ENCODE results near the gene HDAC4. TPM values are rescaled to one million over a fixed set of nuclear protein-coding genes. Genes with fewer than 3 reads are reported as not detected.

HDAC4 gene
- total and polyA plus RNA-seq, 2 of the 8 experiments (the other 6 are each of a cell fraction or from before 2014, with no cell fraction given) = 15.4 to 31.5 TPM

GRCh38 chr2:239355139-239355538, 45.7 kb downstream of the HDAC4 start:
- H3K79me2 ChIP-seq (ENCODE audit: control insufficient read depth in 1 of 2, insufficient read depth in 2 of 2, low read length in 2 of 2) = peaks cover 0 to 76% of the 10 kb centered on the region in 2 experiments; a peak in 3 of 4 replicates
- DNase-seq (ENCODE audit: low read depth in 1 of 2, low spot score in 2 of 2) (no peak), FAIRE-seq (no peak)
- no peak overlapping the region for H3K14ac ChIP-seq (ENCODE audit: insufficient read length)
- no peak overlapping the region for H2BK20ac ChIP-seq (ENCODE audit: low read length)
- H4K8ac ChIP-seq (ENCODE audit: extremely low read depth, insufficient read depth, low read length) = no peak overlapping the region
- H3K27me3 ChIP-seq (replicated peaks in 1 of 4; ENCODE audit: control insufficient read depth in 3 of 4, extremely low read depth in 1 of 4, insufficient read depth in 3 of 4, low read length in 3 of 4) = no peaks in the 10 kb centered on the region
- 95 to 100% methylated on average over 1 to 2 of the region's 2 CpGs for WGBS, 2 experiments (ENCODE audit: extremely low coverage in 1 of 2, insufficient coverage in 1 of 2, insufficient read length in 1 of 2, insufficient replicate concordance in 2 of 2, low coverage in 1 of 2, low lambda C conversion rate in 2 of 2, missing lambda C conversion rate in 1 of 2)
- no peak overlapping the region for H3K23ac ChIP-seq (ENCODE audit: insufficient read length)
- H3K4me2 ChIP-seq (ENCODE audit: insufficient read depth in 1 of 2, low read depth in 2 of 2, low read length in 2 of 2) = no peak overlapping the region
- H4K91ac ChIP-seq (replicated peaks; ENCODE audit: insufficient read length, low read length) = no peak overlapping the region
- H2AFZ ChIP-seq (ENCODE audit: low read length) = no peak overlapping the region
- H3K18ac ChIP-seq (ENCODE audit: extremely low read depth, low read length) = no peak overlapping the region
- no peak overlapping the region for H4K5ac ChIP-seq (ENCODE audit: insufficient read length, low read depth, low read length)
- H3K9ac ChIP-seq (replicated peaks in 1 of 4; ENCODE audit: extremely low read depth in 1 of 4, low read depth in 3 of 4, low read length in 3 of 4) = no peak overlapping the region
- no peaks in the 10 kb centered on the region for H3K23me2 ChIP-seq (ENCODE audit: low read depth, low read length)
- H3K4ac ChIP-seq (replicated peaks; ENCODE audit: insufficient read length, low read depth, low read length) = no peak overlapping the region
- H3K79me1 ChIP-seq (ENCODE audit: low read depth, low read length) = peaks cover 4% of the 10 kb centered on the region
- H2BK15ac ChIP-seq (ENCODE audit: low read length) = no peak overlapping the region
- H2AK5ac ChIP-seq (ENCODE audit: low read depth, low read length) = no peak overlapping the region
- H3K4me1 ChIP-seq (replicated peaks in 1 of 4; ENCODE audit: control insufficient read depth in 3 of 4, insufficient read depth in 4 of 4, low read length in 3 of 4) = peaks cover 0 to 3% (median 1%) of the 10 kb centered on the region in 4 experiments; a peak in 1 of 7 replicates
- peaks cover 0 to 5% of the 10 kb centered on the region in 2 experiments; a peak in 1 of 4 replicates for H3K9me3 ChIP-seq (ENCODE audit: insufficient read depth in 2 of 2, low read depth in 1 of 2, low read length in 1 of 2)
- peaks cover 4 to 6% of the 10 kb centered on the region in 2 experiments for H4K20me1 ChIP-seq (replicated peaks in 1 of 2; ENCODE audit: control insufficient read depth in 1 of 2, insufficient read depth in 2 of 2, low read length in 2 of 2)
- peaks cover 0 to 25% (median 0%) of the 10 kb centered on the region in 4 experiments; a peak in 2 of 8 replicates for H3K36me3 ChIP-seq (ENCODE audit: control insufficient read depth in 2 of 4, insufficient read depth in 4 of 4, low read length in 3 of 4)
- H2BK12ac ChIP-seq (ENCODE audit: low read depth, low read length) = no peak overlapping the region
- no peak overlapping the region for H3K4me3 ChIP-seq (ENCODE audit: extremely low read depth in 1 of 4, insufficient read depth in 2 of 4, low read depth in 3 of 4, low read length in 4 of 4)
- no peak for TF ChIP-seq JUND (IDR thresholded peaks at IDR 0.05; ENCODE audit: low read length)
- no peak overlapping the region for H3K56ac ChIP-seq (replicated peaks; ENCODE audit: insufficient read length, low read depth, low read length)
- no peak overlapping the region for H2BK120ac ChIP-seq (replicated peaks; ENCODE audit: low read depth, low read length)
- ChIA-PET CTCF (ENCODE audit: partially characterized antibody) (no interaction called here), POLR2A (ENCODE audit: partially characterized antibody) (no interaction called here)
- H3K27ac ChIP-seq (ENCODE audit: low read depth, low read length) = no peak overlapping the region
- H2BK5ac ChIP-seq (ENCODE audit: low read depth, low read length) = no peak overlapping the region

Data from H1 (cell line).